ENCODE results near the gene AGBL2.
A peak's percentile ranks its signal among the peaks of the same experiment; 100 is the strongest.
"Not testable (repeated sequence)": the region's sequence is repeated elsewhere in the genome, so short reads cannot be mapped to it uniquely, and the experiment has no call there.

Gene AGBL2

GRCh38 chr11:47669856-47670255, 45.3 kb downstream of the AGBL2 start:
- Mint-ChIP-seq H3K36me3 (ENCODE audit: low read depth) (no peaks in the 10 kb centered on the region), H3K27me3 (ENCODE audit: low read depth) (no peaks in the 10 kb centered on the region), H3K4me1 (ENCODE audit: low read depth) (peaks cover 5% of the 10 kb centered on the region), H3K4me3 (no peak overlapping the region), H3K9me3 (no peaks in the 10 kb centered on the region), H3K27ac (no peak overlapping the region)
- DNase-seq (ENCODE audit: low spot score) = no peak

DNA sequence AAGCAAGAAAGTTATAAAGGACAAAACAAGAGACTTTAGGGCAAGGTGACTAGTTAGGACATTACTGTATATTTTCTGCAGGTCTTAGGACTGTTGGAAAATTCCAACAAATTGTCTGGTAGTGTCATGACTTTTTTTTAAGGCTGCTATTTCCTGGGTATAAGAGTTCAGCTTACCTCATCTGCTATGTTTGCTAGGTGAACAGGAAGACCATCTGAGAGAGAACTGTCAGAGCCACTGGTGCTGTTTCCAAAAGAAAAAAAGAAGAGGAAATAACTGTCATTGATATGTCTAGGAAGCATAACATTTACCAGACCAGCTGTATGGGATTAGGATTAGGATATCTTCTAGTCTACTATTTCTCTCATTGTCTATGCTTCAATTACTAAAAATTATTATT, 46.5 kb downstream of the AGBL2 start:
- no peak for DNase-seq (ENCODE audit: low spot score)
- Mint-ChIP-seq H3K27ac (no peak overlapping the region), H3K9me3 (no peaks in the 10 kb centered on the region), H3K36me3 (ENCODE audit: low read depth) (no peaks in the 10 kb centered on the region), H3K4me3 (no peak overlapping the region), H3K27me3 (ENCODE audit: low read depth) (no peaks in the 10 kb centered on the region), H3K4me1 (ENCODE audit: low read depth) (peaks cover 5% of the 10 kb centered on the region)

GRCh38 chr11:47667555-47667954, 47.6 kb downstream of the AGBL2 start:
- H3K9me3 Mint-ChIP-seq = no peaks in the 10 kb centered on the region
- H3K27me3 Mint-ChIP-seq (ENCODE audit: low read depth) = no peaks in the 10 kb centered on the region
- H3K36me3 Mint-ChIP-seq (ENCODE audit: low read depth) = no peaks in the 10 kb centered on the region
- H3K4me3 Mint-ChIP-seq = no peak overlapping the region
- DNase-seq (ENCODE audit: low spot score) = no peak
- H3K27ac Mint-ChIP-seq = no peak overlapping the region
- peaks cover 9% of the 10 kb centered on the region for H3K4me1 Mint-ChIP-seq (ENCODE audit: low read depth)

- Mint-ChIP-seq H3K36me3 (ENCODE audit: low read depth) (no peaks in the 10 kb centered on the region), H3K9me3 (no peaks in the 10 kb centered on the region), H3K4me1 (ENCODE audit: low read depth) (peaks cover 9% of the 10 kb centered on the region)
These were observed 48.0 kb downstream of the AGBL2 start for GRCh38 chr11:47667135-47667534.

GRCh38 chr11:47664936-47665335, 50.2 kb downstream of the AGBL2 start:
- not testable (repeated sequence) for H3K9me3 Mint-ChIP-seq; H3K27ac Mint-ChIP-seq; H3K4me3 Mint-ChIP-seq; H3K36me3 Mint-ChIP-seq (ENCODE audit: low read depth); H3K27me3 Mint-ChIP-seq (ENCODE audit: low read depth); H3K4me1 Mint-ChIP-seq (ENCODE audit: low read depth); DNase-seq (ENCODE audit: low spot score)

More at GRCh38 chr11:47667135-47667534, 48.0 kb downstream of the AGBL2 start:
- H3K27me3 Mint-ChIP-seq (ENCODE audit: low read depth) = no peaks in the 10 kb centered on the region
- no peak overlapping the region for H3K4me3 Mint-ChIP-seq
- H3K27ac Mint-ChIP-seq = no peak overlapping the region
- DNase-seq (ENCODE audit: low spot score) = no peak

GRCh38 chr11:47661245-47661644, 53.9 kb downstream of the AGBL2 start:
- H3K4me3 Mint-ChIP-seq = no peak overlapping the region
- no peaks in the 10 kb centered on the region for H3K9me3 Mint-ChIP-seq
- DNase-seq (ENCODE audit: low spot score) = no peak
- H3K27me3 Mint-ChIP-seq (ENCODE audit: low read depth) = no peaks in the 10 kb centered on the region
- no peak overlapping the region for H3K27ac Mint-ChIP-seq
- H3K4me1 Mint-ChIP-seq (ENCODE audit: low read depth) = peaks cover 4% of the 10 kb centered on the region
- no peaks in the 10 kb centered on the region for H3K36me3 Mint-ChIP-seq (ENCODE audit: low read depth)

DNA sequence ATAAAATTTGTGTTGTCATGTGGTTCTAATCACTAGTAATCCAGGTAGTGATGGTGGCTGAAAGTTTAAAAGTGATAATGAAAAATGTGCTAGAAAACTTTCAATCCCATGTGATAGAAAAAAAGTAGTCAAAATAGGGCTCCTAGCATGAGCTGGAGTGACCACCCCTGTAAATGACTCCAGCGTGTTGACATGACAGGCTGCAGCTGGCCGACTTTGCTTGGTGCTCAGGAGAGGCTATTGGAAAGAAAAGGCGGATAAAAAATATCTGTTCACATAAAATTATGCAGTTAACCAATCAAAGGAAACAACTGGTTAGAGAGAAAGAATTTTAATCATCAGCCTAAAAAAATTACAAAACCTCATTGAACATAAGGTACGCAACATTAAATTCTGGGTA, 55.9 kb downstream of the AGBL2 start:
- peaks cover 4% of the 10 kb centered on the region for H3K4me1 Mint-ChIP-seq (ENCODE audit: low read depth)
- H3K36me3 Mint-ChIP-seq (ENCODE audit: low read depth) = no peaks in the 10 kb centered on the region
- peaks cover 3% of the 10 kb centered on the region for H3K27me3 Mint-ChIP-seq (ENCODE audit: low read depth)
- no peaks in the 10 kb centered on the region for H3K9me3 Mint-ChIP-seq
- DNase-seq (ENCODE audit: low spot score) = no peak
- H3K4me3 Mint-ChIP-seq = no peak overlapping the region
- H3K27ac Mint-ChIP-seq = no peak overlapping the region

GRCh38 chr11:47656260-47656885, 58.8 kb downstream of the AGBL2 start:
- DNase-seq (ENCODE audit: low spot score) = no peak
- Mint-ChIP-seq H3K27ac (no peak overlapping the region), H3K27me3 (ENCODE audit: low read depth) (peaks cover 3% of the 10 kb centered on the region), H3K4me1 (ENCODE audit: low read depth) (no peaks in the 10 kb centered on the region), H3K9me3 (peaks cover 16% of the 10 kb centered on the region), H3K4me3 (no peak overlapping the region), H3K36me3 (ENCODE audit: low read depth) (no peaks in the 10 kb centered on the region)

- DNase-seq (ENCODE audit: low spot score) = no peak
- peaks cover 16% of the 10 kb centered on the region for H3K9me3 Mint-ChIP-seq
- no peaks in the 10 kb centered on the region for H3K36me3 Mint-ChIP-seq (ENCODE audit: low read depth)
- H3K4me1 Mint-ChIP-seq (ENCODE audit: low read depth) = no peaks in the 10 kb centered on the region
- H3K27ac Mint-ChIP-seq = no peak overlapping the region
- no peak overlapping the region for H3K4me3 Mint-ChIP-seq
- peaks cover 3% of the 10 kb centered on the region for H3K27me3 Mint-ChIP-seq (ENCODE audit: low read depth)
These were observed 63.2 kb downstream of the AGBL2 start for GRCh38 chr11:47651818-47652469.

GRCh38 chr11:47649276-47649675, 65.9 kb downstream of the AGBL2 start:
- no peak overlapping the region for H3K27ac Mint-ChIP-seq

DNA sequence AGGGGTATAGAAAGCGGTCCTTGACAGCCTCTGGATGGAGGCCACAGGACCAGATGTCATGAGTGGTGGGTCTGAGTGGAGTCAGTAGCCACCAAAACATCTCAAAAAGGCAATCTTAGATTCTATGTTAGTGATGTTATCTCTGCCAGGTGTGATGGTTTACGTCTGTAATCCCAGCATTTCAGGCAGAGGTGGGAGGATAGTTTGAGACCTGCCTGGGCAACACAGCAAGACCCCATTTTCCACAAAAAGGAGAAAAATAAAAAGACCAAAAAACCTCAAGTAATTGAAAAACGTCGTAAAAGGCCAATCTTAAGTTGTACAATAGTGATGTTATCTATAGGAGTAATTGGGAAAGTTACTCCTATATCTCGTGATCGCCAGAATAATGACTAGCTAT, 69.2 kb downstream of the AGBL2 start:
- H3K27me3 Mint-ChIP-seq (ENCODE audit: low read depth) = no peaks in the 10 kb centered on the region
- H3K4me1 Mint-ChIP-seq (ENCODE audit: low read depth) = peaks cover 8% of the 10 kb centered on the region
- no peaks in the 10 kb centered on the region for H3K9me3 Mint-ChIP-seq
- peaks cover 4% of the 10 kb centered on the region for H3K36me3 Mint-ChIP-seq (ENCODE audit: low read depth)
- no peak overlapping the region for H3K4me3 Mint-ChIP-seq
- H3K27ac Mint-ChIP-seq = no peak overlapping the region
- DNase-seq (ENCODE audit: low spot score) = no peak

More at GRCh38 chr11:47649276-47649675, 65.9 kb downstream of the AGBL2 start:
- Mint-ChIP-seq H3K36me3 (ENCODE audit: low read depth) (no peaks in the 10 kb centered on the region), H3K4me1 (ENCODE audit: low read depth) (no peaks in the 10 kb centered on the region), H3K27me3 (ENCODE audit: low read depth) (no peaks in the 10 kb centered on the region), H3K4me3 (no peak overlapping the region), H3K9me3 (peaks cover 16% of the 10 kb centered on the region)
- no peak for DNase-seq (ENCODE audit: low spot score)

DNA sequence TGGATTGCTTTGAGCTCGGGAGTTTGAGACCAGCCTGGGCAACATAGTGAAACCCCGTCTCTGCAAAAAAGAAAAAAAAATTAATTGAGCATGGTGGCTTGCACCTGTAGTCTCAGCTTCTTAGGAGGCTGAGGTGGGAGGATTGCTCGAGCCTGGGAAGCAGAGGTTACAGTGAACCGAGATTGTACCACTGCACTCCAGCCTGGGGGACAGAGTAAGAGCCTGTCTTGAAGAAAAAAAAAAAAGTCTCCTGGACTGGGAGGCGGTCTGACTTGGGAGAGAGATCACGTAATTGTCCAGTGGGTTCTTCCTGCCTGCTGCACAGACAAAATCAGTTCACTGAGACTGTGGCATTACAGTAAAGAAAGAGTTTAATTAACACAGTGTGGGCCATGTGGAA, 69.7 kb downstream of the AGBL2 start:
- Mint-ChIP-seq H3K36me3 (ENCODE audit: low read depth) (peaks cover 4% of the 10 kb centered on the region), H3K9me3 (no peaks in the 10 kb centered on the region), H3K27me3 (ENCODE audit: low read depth) (no peaks in the 10 kb centered on the region), H3K4me3 (no peak overlapping the region), H3K4me1 (ENCODE audit: low read depth) (peaks cover 13% of the 10 kb centered on the region), H3K27ac (no peak overlapping the region)
- no peak for DNase-seq (ENCODE audit: low spot score)

DNA sequence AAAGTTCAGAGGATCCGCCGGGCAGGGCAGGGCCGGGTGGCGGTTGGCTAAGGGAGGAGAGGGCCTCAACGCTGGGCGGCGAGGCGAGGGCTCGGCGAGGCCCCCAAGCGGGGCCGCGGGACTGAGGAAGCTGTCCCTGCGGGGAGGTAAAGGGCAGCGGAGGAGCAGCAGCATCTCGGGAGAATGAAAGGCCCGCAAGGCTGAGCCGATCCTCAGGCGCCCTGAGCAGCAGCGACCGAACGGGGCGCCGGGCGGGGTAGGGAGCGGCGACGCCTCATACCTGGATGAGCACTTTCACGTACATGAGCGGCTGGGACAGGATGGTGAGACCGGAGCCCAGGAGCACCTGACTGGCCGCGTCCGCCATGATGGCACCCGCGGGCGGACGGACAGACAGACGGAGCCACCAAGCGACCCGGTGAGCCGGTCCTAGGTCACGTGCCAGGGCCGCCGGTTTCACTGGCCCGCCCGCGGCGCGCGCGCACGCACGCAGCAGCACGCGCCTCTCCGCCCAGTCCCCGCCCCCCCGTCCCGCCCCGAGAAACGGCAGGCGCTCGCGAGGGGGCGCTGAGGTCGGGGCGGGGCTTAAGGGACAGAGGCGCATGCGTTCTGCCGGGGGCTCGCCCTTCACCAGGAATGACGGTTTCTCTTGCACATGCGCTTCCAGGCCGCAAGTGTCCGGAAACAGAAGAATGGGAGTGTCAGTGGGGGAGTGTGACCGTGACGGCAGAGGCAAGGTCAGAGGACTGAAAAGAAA, 72.9 kb downstream of the AGBL2 start, which contains the start of gene MTCH2:
MTCH2 (minus strand) TSS at position 461 of the 757 bp plus-strand sequence; CDS start at position 367, 94 bp downstream.
- Mint-ChIP-seq H3K4me1 (ENCODE audit: low read depth) (peaks cover 17% of the 10 kb centered on the region), H3K9me3 (no peaks in the 10 kb centered on the region), H3K27ac (peak within 1 kb of the TSS; percentile 94), H3K36me3 (ENCODE audit: low read depth) (peaks cover 16% of the 10 kb centered on the region), H3K27me3 (ENCODE audit: low read depth) (no peaks in the 10 kb centered on the region), H3K4me3 (peak within 1 kb of the TSS; percentile 90)
- DNase-seq (ENCODE audit: low spot score) = peak; percentile 96

GRCh38 chr11:47641600-47642098, 73.5 kb downstream of the AGBL2 start:
- H3K27me3 Mint-ChIP-seq (ENCODE audit: low read depth) = no peaks in the 10 kb centered on the region
- H3K4me1 Mint-ChIP-seq (ENCODE audit: low read depth) = peaks cover 17% of the 10 kb centered on the region
- no peak for DNase-seq (ENCODE audit: low spot score)
- no peaks in the 10 kb centered on the region for H3K9me3 Mint-ChIP-seq
- H3K36me3 Mint-ChIP-seq (ENCODE audit: low read depth) = peaks cover 19% of the 10 kb centered on the region
- H3K4me3 Mint-ChIP-seq = peak overlapping the region; percentile 90
- peak overlapping the region; percentile 91 for H3K27ac Mint-ChIP-seq

Measured in T-helper 2 cell treated with Interferon-gamma antibody and Interleukin-4, amounts not matched to agents 5 μg/mL and 100 μg/mL, for 36 hours (primary cell).